Endodermal cell (in vitro differentiated cells): ENCODE data around the gene PRKAB2. TPM values are rescaled to one million over a fixed set of nuclear protein-coding genes. Genes with fewer than 3 reads are reported as not detected.

Experiments
- DNase-seq: peaks from one replicate; pipeline ENCODE4 v3.0.0-alpha.2; 2017
- H3K27ac ChIP-seq: 2 replicates; pipeline ENCODE4 v1.5.1; 2013; ENCODE audit warnings: mild to moderate bottlenecking, low read depth, low read length, moderate library complexity
- H3K27me3 ChIP-seq: 2 replicates; pipeline ENCODE4 v1.6.1; 2013; ENCODE audit warnings: mild to moderate bottlenecking, low read length, moderate library complexity; ENCODE audit not compliant: insufficient read depth, control insufficient read depth, poor library complexity, severe bottlenecking
- H3K36me3 ChIP-seq: 2 replicates; pipeline ENCODE4 v1.7.0; 2013; ENCODE audit warnings: mild to moderate bottlenecking, low read length, moderate library complexity; ENCODE audit not compliant: control insufficient read depth, insufficient read depth
- H3K4me1 ChIP-seq: one replicate; pipeline ENCODE4 v1.7.0; 2013; ENCODE audit warnings: low read length; ENCODE audit not compliant: control insufficient read depth, insufficient read depth
- H3K4me3 ChIP-seq: 2 replicates; pipeline ENCODE4 v1.5.1; 2013; ENCODE audit warnings: mild to moderate bottlenecking, low read length, moderate library complexity
- H3K9ac ChIP-seq: 2 replicates; pipeline ENCODE4 v1.6.1; 2013; ENCODE audit warnings: mild to moderate bottlenecking, low read length, moderate library complexity; ENCODE audit not compliant: poor library complexity, severe bottlenecking; ENCODE audit errors: extremely low read depth
- H3K9me3 ChIP-seq: 2 replicates; pipeline ENCODE4 v1.6.1; 2013; ENCODE audit warnings: mild to moderate bottlenecking, low read length, moderate library complexity; ENCODE audit not compliant: control insufficient read depth
- H3K27ac Mint-ChIP-seq: 2 replicates; pipeline ENCODE4 v1.8.0; 2020; ENCODE audit warnings: mixed read lengths
- H3K27me3 Mint-ChIP-seq: 2 replicates; pipeline ENCODE4 v1.8.0; 2021; ENCODE audit warnings: mild to moderate bottlenecking, mixed read lengths; ENCODE audit not compliant: insufficient read depth
- H3K36me3 Mint-ChIP-seq: 2 replicates; pipeline ENCODE4 v1.8.0; 2020; ENCODE audit warnings: low read depth, mixed read lengths
- H3K4me1 Mint-ChIP-seq: 2 replicates; pipeline ENCODE4 v1.8.0; 2020; ENCODE audit warnings: mixed read lengths
- H3K4me3 Mint-ChIP-seq: 2 replicates; pipeline ENCODE4 v1.8.0; 2020; ENCODE audit warnings: mild to moderate bottlenecking, moderate library complexity, mixed read lengths
- H3K9me3 Mint-ChIP-seq: 2 replicates; pipeline ENCODE4 v1.8.0; 2020; ENCODE audit warnings: mild to moderate bottlenecking, mixed read lengths
- CTCF ChIP-seq: fragments of 200-600 bp; sonication (generic); conservative IDR thresholded peaks from 2 replicates; pipeline ENCODE4 v1.5.0; 2021; ENCODE audit warnings: antibody characterized with exemption, mild to moderate bottlenecking
- WGBS, 2 experiments: methylation state at CpG; one replicate each; pipeline versions ENCODE4 v1.1.5 to v1.1.7; 2013; ENCODE audit warnings: missing lambda C conversion rate in 2 of 2, mixed read lengths in 1 of 2; ENCODE audit not compliant: insufficient coverage in 1 of 2, insufficient read length in 1 of 2; 5-methylcytosine and 5-hydroxymethylcytosine counted together
- total RNA-seq, 2 donors: library from RNA; stranded (reverse); fragmentation: NEBNext Ultra II Directional in 1 of 2; extraction: Animal tissue kit (Norgen Biotek cat#: 25700) in 1 of 2; gene quantifications; 2 replicates in 1 of 2; 3 replicates in 1 of 2; pipeline ENCODE4 v1.2.1, GENCODE V29; 2021

Gene PRKAB2
- total RNA-seq, 2 donors from 2014 or later = 50.5 to 83.5 TPM

- no peak overlapping the region for H3K27ac Mint-ChIP-seq
- WGBS, 2 experiments = 96 to 100% methylated on average over 1 of the region's 1 CpG
- no peak for TF ChIP-seq CTCF
Observed at GRCh38 chr1:147207192-147207591, 34.9 kb upstream of the PRKAB2 start.

GRCh38 chr1:147204080-147204479 is 31.8 kb upstream of the PRKAB2 start:
- H3K4me1 Mint-ChIP-seq = peaks cover 5% of the 10 kb centered on the region
- no peaks in the 10 kb centered on the region for H3K9me3 Mint-ChIP-seq
- no peak overlapping the region for H3K27ac ChIP-seq
- H3K36me3 ChIP-seq = no peaks in the 10 kb centered on the region
- H3K36me3 Mint-ChIP-seq = peaks cover 20% of the 10 kb centered on the region
- H3K4me1 ChIP-seq = no peaks in the 10 kb centered on the region
- H3K9ac ChIP-seq = no peak overlapping the region
- no peak overlapping the region for H3K27ac Mint-ChIP-seq
- H3K4me3 ChIP-seq = no peak overlapping the region
- no peak overlapping the region for H3K4me3 Mint-ChIP-seq
- no peaks in the 10 kb centered on the region for H3K27me3 ChIP-seq
- DNase-seq = no peak
- no peaks in the 10 kb centered on the region for H3K9me3 ChIP-seq
- WGBS, 2 experiments = 93 to 94% methylated on average over 3 of the region's 3 CpGs
- TF ChIP-seq CTCF = no peak
- H3K27me3 Mint-ChIP-seq = peaks cover 2% of the 10 kb centered on the region

More at GRCh38 chr1:147207192-147207591, 34.9 kb upstream of the PRKAB2 start:
- DNase-seq = no peak
- Histone ChIP-seq H3K9ac (no peak overlapping the region), H3K27me3 (no peaks in the 10 kb centered on the region), H3K4me1 (peaks cover 21% of the 10 kb centered on the region), H3K27ac (no peak overlapping the region), H3K9me3 (no peaks in the 10 kb centered on the region), H3K36me3 (no peaks in the 10 kb centered on the region), H3K4me3 (no peak overlapping the region)
- Mint-ChIP-seq H3K9me3 (no peaks in the 10 kb centered on the region), H3K27me3 (peaks cover 2% of the 10 kb centered on the region), H3K4me1 (peaks cover 14% of the 10 kb centered on the region), H3K36me3 (peaks cover 26% of the 10 kb centered on the region), H3K4me3 (no peak overlapping the region)

GRCh38 chr1:147202576-147202975 is 30.3 kb upstream of the PRKAB2 start:
- H3K4me1 Mint-ChIP-seq = peaks cover 5% of the 10 kb centered on the region
- 83 to 90% methylated on average over 1 to 2 of the region's 2 CpGs for WGBS, 2 experiments

More at GRCh38 chr1:147202576-147202975, 30.3 kb upstream of the PRKAB2 start:
- Histone ChIP-seq H3K9me3 (no peaks in the 10 kb centered on the region), H3K36me3 (no peaks in the 10 kb centered on the region), H3K27ac (no peak overlapping the region), H3K27me3 (no peaks in the 10 kb centered on the region), H3K4me1 (no peaks in the 10 kb centered on the region), H3K9ac (no peak overlapping the region), H3K4me3 (no peak overlapping the region)
- peaks cover 15% of the 10 kb centered on the region for H3K36me3 Mint-ChIP-seq
- H3K4me3 Mint-ChIP-seq = no peak overlapping the region
- H3K27me3 Mint-ChIP-seq = peaks cover 4% of the 10 kb centered on the region
- no peak for TF ChIP-seq CTCF
- DNase-seq = no peak
- no peaks in the 10 kb centered on the region for H3K9me3 Mint-ChIP-seq
- H3K27ac Mint-ChIP-seq = no peak overlapping the region
